GM12801 (cell line): ENCODE results near the gene MEIS2.

ENCODE experiments used
- TF ChIP-seq, protein P1 (sequence below): IDR thresholded peaks from one replicate; pipeline ENCODE4 v1.5.1; 2011; ENCODE audit warnings: control low read depth; ENCODE audit not compliant: insufficient read length; ENCODE audit errors: extremely low read depth

The MEIS2 gene

GRCh38 chr15:36996538-36997181 is 103.7 kb downstream of the MEIS2 start:
- TF ChIP-seq, protein P1, sequence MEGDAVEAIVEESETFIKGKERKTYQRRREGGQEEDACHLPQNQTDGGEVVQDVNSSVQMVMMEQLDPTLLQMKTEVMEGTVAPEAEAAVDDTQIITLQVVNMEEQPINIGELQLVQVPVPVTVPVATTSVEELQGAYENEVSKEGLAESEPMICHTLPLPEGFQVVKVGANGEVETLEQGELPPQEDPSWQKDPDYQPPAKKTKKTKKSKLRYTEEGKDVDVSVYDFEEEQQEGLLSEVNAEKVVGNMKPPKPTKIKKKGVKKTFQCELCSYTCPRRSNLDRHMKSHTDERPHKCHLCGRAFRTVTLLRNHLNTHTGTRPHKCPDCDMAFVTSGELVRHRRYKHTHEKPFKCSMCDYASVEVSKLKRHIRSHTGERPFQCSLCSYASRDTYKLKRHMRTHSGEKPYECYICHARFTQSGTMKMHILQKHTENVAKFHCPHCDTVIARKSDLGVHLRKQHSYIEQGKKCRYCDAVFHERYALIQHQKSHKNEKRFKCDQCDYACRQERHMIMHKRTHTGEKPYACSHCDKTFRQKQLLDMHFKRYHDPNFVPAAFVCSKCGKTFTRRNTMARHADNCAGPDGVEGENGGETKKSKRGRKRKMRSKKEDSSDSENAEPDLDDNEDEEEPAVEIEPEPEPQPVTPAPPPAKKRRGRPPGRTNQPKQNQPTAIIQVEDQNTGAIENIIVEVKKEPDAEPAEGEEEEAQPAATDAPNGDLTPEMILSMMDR: no peak

DNA sequence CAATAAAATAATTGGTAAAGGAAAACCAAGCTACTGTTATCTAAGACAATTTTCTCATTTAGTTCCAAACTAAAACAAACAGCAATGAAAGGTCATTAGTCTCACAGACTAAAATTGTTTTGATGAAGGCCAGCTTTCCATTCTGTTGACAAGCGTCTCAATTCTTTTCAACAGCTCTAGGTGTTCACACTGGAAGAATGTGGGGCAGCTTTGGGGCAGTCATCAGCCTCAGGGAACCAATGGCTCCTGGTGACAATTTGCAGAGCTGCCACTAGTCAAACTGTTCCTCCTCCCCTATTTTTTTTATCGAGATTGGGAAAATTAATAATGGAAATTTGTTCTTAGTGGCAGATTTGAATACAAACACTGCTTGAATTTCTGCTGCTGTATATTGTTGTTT is 104.2 kb downstream of the MEIS2 start:
- TF ChIP-seq, protein P1: no peak

- TF ChIP-seq, protein P1: no peak
These were observed 105.6 kb downstream of the MEIS2 start for GRCh38 chr15:36994790-36995189.

DNA sequence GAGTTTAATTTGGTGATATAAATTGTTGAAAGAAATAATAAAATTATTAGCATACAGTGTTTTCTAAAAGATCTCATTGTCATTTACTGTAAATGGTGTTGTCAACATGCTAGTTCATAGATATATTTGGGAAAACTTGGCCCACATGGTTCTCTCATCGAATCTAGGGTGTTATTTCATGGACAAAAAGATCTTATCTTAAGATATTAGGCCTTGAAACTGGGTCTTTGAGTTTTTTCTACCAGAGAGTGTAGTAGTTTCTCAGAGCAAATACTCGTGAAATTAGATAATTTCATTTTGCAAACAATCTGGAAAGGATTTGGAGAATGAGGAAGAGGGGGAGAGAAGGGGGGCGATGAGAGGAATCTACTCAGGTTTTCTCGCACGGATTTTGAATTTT is 107.9 kb downstream of the MEIS2 start:
- TF ChIP-seq, protein P1: no peak

GRCh38 chr15:36988947-36989346 is 111.4 kb downstream of the MEIS2 start:
- TF ChIP-seq, protein P1: no peak

DNA sequence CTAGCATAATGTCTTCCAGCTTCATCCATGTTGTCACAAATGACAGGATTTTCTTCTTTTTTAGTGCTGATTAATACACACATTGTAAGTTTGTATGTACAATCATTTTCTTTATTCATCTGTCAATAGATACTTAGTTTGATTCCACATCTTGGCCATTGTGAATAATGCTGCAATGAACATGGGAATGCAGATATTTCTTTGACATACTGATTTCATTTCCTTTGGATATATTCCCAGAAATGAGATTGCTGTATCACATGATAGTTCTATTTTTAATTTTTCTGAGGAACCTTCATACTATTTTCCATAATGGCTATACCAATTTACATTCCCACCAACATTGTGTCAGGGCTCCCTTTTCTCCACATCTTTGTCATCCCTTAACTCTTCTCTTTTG is 117.9 kb downstream of the MEIS2 start:
- TF ChIP-seq, protein P1: no peak

- TF ChIP-seq, protein P1: no peak
These were observed 121.7 kb downstream of the MEIS2 start for GRCh38 chr15:36978625-36979024.
